HepG2 (cell line): Measurements from ENCODE around the gene DSN1. TPM values are rescaled to one million over a fixed set of nuclear protein-coding genes. Genes with fewer than 3 reads are reported as not detected.

ENCODE experiments used
- ETS1 ChIP-seq: sonication (generic); formaldehyde crosslinking; IDR thresholded peaks from 2 replicates; pipeline ENCODE4 v1.4.0; 2020; ENCODE audit warnings: missing genetic modification reagents
- FOXM1 ChIP-seq: sonication (generic); formaldehyde crosslinking; IDR thresholded peaks from 2 replicates; pipeline ENCODE4 v1.5.0; 2020; ENCODE audit warnings: missing genetic modification reagents
- HHEX ChIP-seq: IDR thresholded peaks from 2 replicates; pipeline ENCODE4 v1.6.1; 2016; ENCODE audit warnings: control low read depth
- HMG20B ChIP-seq: conservative IDR thresholded peaks from 2 replicates; pipeline ENCODE4 v1.6.1; 2016; ENCODE audit warnings: missing genetic modification reagents, missing compliant biosample characterization
- HNF4A ChIP-seq: sonication (generic); formaldehyde crosslinking; IDR thresholded peaks from 2 replicates; pipeline ENCODE4 v1.4.0; 2020; ENCODE audit warnings: missing genetic modification reagents
- KLF13 ChIP-seq: sonication (generic); formaldehyde crosslinking; IDR thresholded peaks from 2 replicates; pipeline ENCODE4 v1.4.0; 2020; ENCODE audit warnings: mild to moderate bottlenecking, missing genetic modification reagents
- PPARG ChIP-seq: conservative IDR thresholded peaks from 2 replicates; pipeline ENCODE4 v1.6.1; 2016; ENCODE audit warnings: missing biosample characterization, missing genetic modification reagents
- PRMT3 ChIP-seq: sonication (generic); formaldehyde crosslinking; IDR thresholded peaks from 2 replicates; pipeline ENCODE4 v1.8.1; 2022; ENCODE audit warnings: low read depth, mild to moderate bottlenecking, moderate library complexity, missing genetic modification reagents, borderline replicate concordance
- RCOR2 ChIP-seq: IDR thresholded peaks from 2 replicates; pipeline ENCODE4 v1.6.1; 2016; ENCODE audit warnings: missing biosample characterization, missing genetic modification reagents
- ZFP41 ChIP-seq: sonication (generic); formaldehyde crosslinking; IDR thresholded peaks from 2 replicates; pipeline ENCODE4 v1.4.0; 2020; ENCODE audit warnings: mild to moderate bottlenecking, missing genetic modification reagents, borderline replicate concordance
- ZKSCAN1 ChIP-seq: fragments of 150-350 bp; IDR thresholded peaks from 2 replicates; pipeline ENCODE4 v1.6.1; 2014; ENCODE audit warnings: low read length
- ZNF17 ChIP-seq: sonication (generic); formaldehyde crosslinking; IDR thresholded peaks from 2 replicates; pipeline ENCODE4 v1.5.0; 2020; ENCODE audit warnings: mild to moderate bottlenecking, missing genetic modification reagents
- ZNF543 ChIP-seq: sonication (generic); formaldehyde crosslinking; IDR thresholded peaks from 2 replicates; pipeline ENCODE4 v1.4.0; 2020; ENCODE audit warnings: mild to moderate bottlenecking, missing genetic modification reagents
- ZNF550 ChIP-seq: sonication (generic); formaldehyde crosslinking; IDR thresholded peaks from 2 replicates; pipeline ENCODE4 v1.4.0; 2020; ENCODE audit warnings: mild to moderate bottlenecking, missing genetic modification reagents, borderline replicate concordance
- ZNF782 ChIP-seq: sonication (generic); formaldehyde crosslinking; IDR thresholded peaks from 2 replicates; pipeline ENCODE4 v1.4.0; 2020; ENCODE audit warnings: missing genetic modification reagents, mild to moderate bottlenecking, borderline replicate concordance
- ZSCAN5A ChIP-seq: sonication (generic); formaldehyde crosslinking; IDR thresholded peaks from 2 replicates; pipeline ENCODE4 v1.8.0; 2022; ENCODE audit warnings: mild to moderate bottlenecking, missing genetic modification reagents, borderline replicate concordance
- polyA plus RNA-seq, 8 experiments: library from polyadenylated mRNA; depleted of rRNA in 3 of 8; stranded (reverse) in 7 of 8; unstranded in 1 of 8; fragments of >200 nt; fragmentation: Illumina TruSeq in 4 of 8; extraction: Trizol in 4 of 8; gene quantifications; 2 replicates each; pipeline versions ENCODE4 v1.2.1 to v1.2.3, GENCODE V29; 2011 to 2016; ENCODE audit warnings: low read depth in 4 of 8, missing spikeins in 1 of 8, mixed read lengths in 1 of 8; ENCODE audit not compliant: insufficient read depth in 1 of 8
- total RNA-seq, 5 experiments: library from RNA; depleted of rRNA; stranded (reverse); fragments of >200 nt; fragmentation: Illumina TruSeq; extraction: Trizol; gene quantifications; 2 replicates each; pipeline ENCODE4 v1.2.3, GENCODE V29; 2016; ENCODE audit warnings: low read depth in 1 of 5
- TF ChIP-seq, protein P1 (sequence below), 2 experiments: fragments of 450-650 bp in 1 of 2; sonication (generic) in 1 of 2; formaldehyde crosslinking; IDR thresholded peaks; 2 replicates each; pipeline versions ENCODE4 v1.5.0 to v1.8.0; 2020 to 2022; ENCODE audit warnings: mild to moderate bottlenecking in 1 of 2, missing genetic modification reagents in 1 of 2
- TF ChIP-seq, protein P2 (sequence below): sonication (generic); formaldehyde crosslinking; IDR thresholded peaks from 2 replicates; pipeline ENCODE4 v1.5.0; 2020; ENCODE audit warnings: mild to moderate bottlenecking, missing genetic modification reagents
- TF ChIP-seq, protein P3 (sequence below): sonication (generic); formaldehyde crosslinking; IDR thresholded peaks from 2 replicates; pipeline ENCODE4 v1.5.1; 2020; ENCODE audit warnings: mild to moderate bottlenecking, missing genetic modification reagents, moderate library complexity

DSN1 gene
- total and polyA plus RNA-seq, 2 of the 13 experiments (the other 11 are each of a cell fraction or from before 2014, with no cell fraction given): 18.7 to 53.7 TPM

- TF ChIP-seq, protein P1, sequence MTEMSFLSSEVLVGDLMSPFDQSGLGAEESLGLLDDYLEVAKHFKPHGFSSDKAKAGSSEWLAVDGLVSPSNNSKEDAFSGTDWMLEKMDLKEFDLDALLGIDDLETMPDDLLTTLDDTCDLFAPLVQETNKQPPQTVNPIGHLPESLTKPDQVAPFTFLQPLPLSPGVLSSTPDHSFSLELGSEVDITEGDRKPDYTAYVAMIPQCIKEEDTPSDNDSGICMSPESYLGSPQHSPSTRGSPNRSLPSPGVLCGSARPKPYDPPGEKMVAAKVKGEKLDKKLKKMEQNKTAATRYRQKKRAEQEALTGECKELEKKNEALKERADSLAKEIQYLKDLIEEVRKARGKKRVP (CRISPR knock-in tag; IDR thresholded peaks at IDR 0.05): no peak
- TF ChIP-seq HHEX (CRISPR knock-in tag): no peak
- TF ChIP-seq KLF13: no peak
- no peak for TF ChIP-seq ZFP41 (CRISPR knock-in tag)
- no peak for TF ChIP-seq ZNF17 (CRISPR knock-in tag)
- TF ChIP-seq ZKSCAN1: no peak
- 0 out of 2 replicates have a peak, but pooled peaks have one; percentile 64 for TF ChIP-seq ZNF543 (CRISPR knock-in tag)
- 0 out of 2 replicates have a peak, but pooled peaks have one; percentile 60 for TF ChIP-seq ZNF782 (CRISPR knock-in tag)
- no peak for TF ChIP-seq PRMT3 (CRISPR knock-in tag)
- peak; percentile 52; the same call in 1 of the 2 replicates for TF ChIP-seq HNF4A (CRISPR knock-in tag)
- no peak for TF ChIP-seq HMG20B (CRISPR knock-in tag)
- TF ChIP-seq ZSCAN5A (CRISPR knock-in tag): peak; percentile 84; the same call in 1 of the 2 replicates
- TF ChIP-seq ZNF550: 0 out of 2 replicates have a peak, but pooled peaks have one; percentile 12
- TF ChIP-seq RCOR2 (CRISPR knock-in tag): 0 out of 2 replicates have a peak, but pooled peaks have one; percentile 32
- TF ChIP-seq, protein P2, sequence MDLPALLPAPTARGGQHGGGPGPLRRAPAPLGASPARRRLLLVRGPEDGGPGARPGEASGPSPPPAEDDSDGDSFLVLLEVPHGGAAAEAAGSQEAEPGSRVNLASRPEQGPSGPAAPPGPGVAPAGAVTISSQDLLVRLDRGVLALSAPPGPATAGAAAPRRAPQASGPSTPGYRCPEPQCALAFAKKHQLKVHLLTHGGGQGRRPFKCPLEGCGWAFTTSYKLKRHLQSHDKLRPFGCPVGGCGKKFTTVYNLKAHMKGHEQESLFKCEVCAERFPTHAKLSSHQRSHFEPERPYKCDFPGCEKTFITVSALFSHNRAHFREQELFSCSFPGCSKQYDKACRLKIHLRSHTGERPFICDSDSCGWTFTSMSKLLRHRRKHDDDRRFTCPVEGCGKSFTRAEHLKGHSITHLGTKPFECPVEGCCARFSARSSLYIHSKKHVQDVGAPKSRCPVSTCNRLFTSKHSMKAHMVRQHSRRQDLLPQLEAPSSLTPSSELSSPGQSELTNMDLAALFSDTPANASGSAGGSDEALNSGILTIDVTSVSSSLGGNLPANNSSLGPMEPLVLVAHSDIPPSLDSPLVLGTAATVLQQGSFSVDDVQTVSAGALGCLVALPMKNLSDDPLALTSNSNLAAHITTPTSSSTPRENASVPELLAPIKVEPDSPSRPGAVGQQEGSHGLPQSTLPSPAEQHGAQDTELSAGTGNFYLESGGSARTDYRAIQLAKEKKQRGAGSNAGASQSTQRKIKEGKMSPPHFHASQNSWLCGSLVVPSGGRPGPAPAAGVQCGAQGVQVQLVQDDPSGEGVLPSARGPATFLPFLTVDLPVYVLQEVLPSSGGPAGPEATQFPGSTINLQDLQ (CRISPR knock-in tag): no peak
- TF ChIP-seq PPARG (CRISPR knock-in tag): no peak
- no peak for TF ChIP-seq FOXM1
- TF ChIP-seq, protein P3, sequence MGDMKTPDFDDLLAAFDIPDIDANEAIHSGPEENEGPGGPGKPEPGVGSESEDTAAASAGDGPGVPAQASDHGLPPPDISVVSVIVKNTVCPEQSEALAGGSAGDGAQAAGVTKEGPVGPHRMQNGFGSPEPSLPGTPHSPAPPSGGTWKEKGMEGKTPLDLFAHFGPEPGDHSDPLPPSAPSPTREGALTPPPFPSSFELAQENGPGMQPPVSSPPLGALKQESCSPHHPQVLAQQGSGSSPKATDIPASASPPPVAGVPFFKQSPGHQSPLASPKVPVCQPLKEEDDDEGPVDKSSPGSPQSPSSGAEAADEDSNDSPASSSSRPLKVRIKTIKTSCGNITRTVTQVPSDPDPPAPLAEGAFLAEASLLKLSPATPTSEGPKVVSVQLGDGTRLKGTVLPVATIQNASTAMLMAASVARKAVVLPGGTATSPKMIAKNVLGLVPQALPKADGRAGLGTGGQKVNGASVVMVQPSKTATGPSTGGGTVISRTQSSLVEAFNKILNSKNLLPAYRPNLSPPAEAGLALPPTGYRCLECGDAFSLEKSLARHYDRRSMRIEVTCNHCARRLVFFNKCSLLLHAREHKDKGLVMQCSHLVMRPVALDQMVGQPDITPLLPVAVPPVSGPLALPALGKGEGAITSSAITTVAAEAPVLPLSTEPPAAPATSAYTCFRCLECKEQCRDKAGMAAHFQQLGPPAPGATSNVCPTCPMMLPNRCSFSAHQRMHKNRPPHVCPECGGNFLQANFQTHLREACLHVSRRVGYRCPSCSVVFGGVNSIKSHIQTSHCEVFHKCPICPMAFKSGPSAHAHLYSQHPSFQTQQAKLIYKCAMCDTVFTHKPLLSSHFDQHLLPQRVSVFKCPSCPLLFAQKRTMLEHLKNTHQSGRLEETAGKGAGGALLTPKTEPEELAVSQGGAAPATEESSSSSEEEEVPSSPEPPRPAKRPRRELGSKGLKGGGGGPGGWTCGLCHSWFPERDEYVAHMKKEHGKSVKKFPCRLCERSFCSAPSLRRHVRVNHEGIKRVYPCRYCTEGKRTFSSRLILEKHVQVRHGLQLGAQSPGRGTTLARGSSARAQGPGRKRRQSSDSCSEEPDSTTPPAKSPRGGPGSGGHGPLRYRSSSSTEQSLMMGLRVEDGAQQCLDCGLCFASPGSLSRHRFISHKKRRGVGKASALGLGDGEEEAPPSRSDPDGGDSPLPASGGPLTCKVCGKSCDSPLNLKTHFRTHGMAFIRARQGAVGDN (CRISPR knock-in tag): peak; percentile 77
- no peak; the same call in 1 of the 2 replicates for TF ChIP-seq ETS1
Measured at GRCh38 chr20:36745234-36745926, 28.2 kb downstream of the DSN1 start (continued).
